ENCODE data around the gene RHBDD2. TPM values are rescaled to one million over a fixed set of nuclear protein-coding genes. Genes with fewer than 3 reads are reported as not detected.
"Not testable (repeated sequence)": the region's sequence is repeated elsewhere in the genome, so short reads cannot be mapped to it uniquely, and the experiment has no call there.

Gene RHBDD2
- polyA plus RNA-seq, 3 donors: 55.4 to 65.8 (median 55.4) TPM

GRCh38 chr7:75866114-75866488 lies 12.7 kb upstream of the RHBDD2 start:
- no peak for DNase-seq (ENCODE audit: low read depth in 3 of 3, low spot score in 2 of 3)

- DNase-seq (ENCODE audit: low read depth in 3 of 3, low spot score in 2 of 3): no peak
These were observed 12.1 kb upstream of the RHBDD2 start for GRCh38 chr7:75866489-75867389.

- DNase-seq (ENCODE audit: low read depth in 3 of 3, low spot score in 2 of 3): no peak
These were observed 11.5 kb upstream of the RHBDD2 start for GRCh38 chr7:75867390-75867717.

GRCh38 chr7:75868153-75868552 lies 10.7 kb upstream of the RHBDD2 start:
- no peak for DNase-seq (ENCODE audit: low read depth in 3 of 3, low spot score in 2 of 3)

- DNase-seq (ENCODE audit: low read depth in 3 of 3, low spot score in 2 of 3): no peak
These were observed 9.0 kb upstream of the RHBDD2 start for GRCh38 chr7:75869776-75870379.

- no peak for DNase-seq (ENCODE audit: low read depth in 3 of 3, low spot score in 2 of 3)
These were observed 8.2 kb upstream of the RHBDD2 start for GRCh38 chr7:75870557-75871161.

- DNase-seq (ENCODE audit: low read depth in 3 of 3, low spot score in 2 of 3): no peak
These were observed 6.6 kb upstream of the RHBDD2 start for GRCh38 chr7:75872073-75872782.

GRCh38 chr7:75874180-75874579 lies 4.7 kb upstream of the RHBDD2 start:
- not testable (repeated sequence) for DNase-seq (ENCODE audit: low read depth in 3 of 3, low spot score in 2 of 3)

GRCh38 chr7:75875113-75876080 lies 3.4 kb upstream of the RHBDD2 start:
- no peak for DNase-seq (ENCODE audit: low read depth in 3 of 3, low spot score in 2 of 3)

- no peak for DNase-seq (ENCODE audit: low read depth in 3 of 3, low spot score in 2 of 3)
These were observed 2.5 kb upstream of the RHBDD2 start for GRCh38 chr7:75876126-75876881.

- no peak for DNase-seq (ENCODE audit: low read depth in 3 of 3, low spot score in 2 of 3)
These were observed 494 bp upstream of the RHBDD2 start for GRCh38 chr7:75878312-75878768.

GRCh38 chr7:75879771-75880184 lies 944 bp downstream of the RHBDD2 start:
- no peak for DNase-seq (ENCODE audit: low read depth in 3 of 3, low spot score in 2 of 3)

GRCh38 chr7:75880242-75880641 lies 1.4 kb downstream of the RHBDD2 start:
- DNase-seq (ENCODE audit: low read depth in 3 of 3, low spot score in 2 of 3): no peak

- DNase-seq (ENCODE audit: low read depth in 3 of 3, low spot score in 2 of 3): no peak
These were observed 2.7 kb downstream of the RHBDD2 start for GRCh38 chr7:75881436-75882095.

GRCh38 chr7:75883265-75883824 lies 4.5 kb downstream of the RHBDD2 start:
- DNase-seq (ENCODE audit: low read depth in 3 of 3, low spot score in 2 of 3): not testable (repeated sequence)

GRCh38 chr7:75884476-75884875 lies 5.6 kb downstream of the RHBDD2 start:
- no peak for DNase-seq (ENCODE audit: low read depth in 3 of 3, low spot score in 2 of 3)

- no peak for DNase-seq (ENCODE audit: low read depth in 3 of 3, low spot score in 2 of 3)
These were observed 6.2 kb downstream of the RHBDD2 start for GRCh38 chr7:75885036-75885435.

GRCh38 chr7:75887669-75888369 lies 9.0 kb downstream of the RHBDD2 start:
- DNase-seq (ENCODE audit: low read depth in 3 of 3, low spot score in 2 of 3): no peak
